Measurements from ENCODE around the gene GFPT2. TPM values are rescaled to one million over a fixed set of nuclear protein-coding genes. Genes with fewer than 3 reads are reported as not detected.

GFPT2 gene
- total and polyA plus RNA-seq, 10 of the 15 experiments (the other 5 are each of a cell fraction or from before 2014, with no cell fraction given): 0.05 to 0.33 (median 0.11) TPM; not detected in 4

DNA sequence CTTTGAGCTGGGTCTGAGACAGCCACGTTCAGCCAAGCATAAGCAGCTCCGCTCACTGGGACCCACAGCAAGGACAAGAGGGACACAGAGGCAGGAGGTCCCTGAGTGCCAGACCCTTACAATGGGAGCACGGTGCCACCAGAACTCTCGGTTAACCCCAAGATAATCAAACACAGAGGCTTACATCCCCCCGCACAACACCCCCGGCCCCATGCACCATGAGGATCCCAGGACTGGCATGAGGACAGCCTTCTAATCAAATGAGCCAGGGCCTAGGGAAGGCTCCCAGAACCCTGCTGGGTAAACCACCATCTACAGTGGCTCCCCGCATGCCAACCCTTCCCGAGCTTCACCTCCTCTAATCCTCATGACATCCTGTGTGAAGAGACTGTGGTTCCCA, 7.4 kb downstream of the GFPT2 start:
- no peaks in the 10 kb centered on the region for H3K4me1 ChIP-seq (ENCODE audit: control insufficient read depth, insufficient read depth, low read length)
- intact Hi-C loops (cut with micrococcal nuclease; ENCODE audit: unreplicated experiment): no loop called here
- ChIA-PET POLR2A (no interaction called here), SMC1A (ENCODE audit: uncharacterized antibody, unreplicated experiment) (no interaction called here), RAD21 (ENCODE audit: unreplicated experiment) (no interaction called here), CTCF (interaction anchor here (5.3 kb wide), 1 partner anchor 17 kb away, joined by 20 read pairs; no protein-coding TSS in a partner anchor)
- no peak overlapping the region for H2AFZ ChIP-seq (ENCODE audit: control insufficient read depth, low read depth, low read length)
- no peak overlapping the region for H3K4me2 ChIP-seq (ENCODE audit: control insufficient read depth, insufficient read depth)
- H3K36me3 ChIP-seq (ENCODE audit: control insufficient read depth in 2 of 2, insufficient read depth in 2 of 2, low read length in 1 of 2): no peaks in the 10 kb centered on the region
- no TSS peak for BruUV-seq (replicated peaks)
- no peaks in the 10 kb centered on the region for H3K9me3 ChIP-seq (replicated peaks; ENCODE audit: control insufficient read depth, insufficient read depth, low read length)
- TF ChIP-seq BRCA1 (IDR thresholded peaks at IDR 0.05; ENCODE audit: low read depth, low read length): no peak
- TF ChIP-seq, protein P1, sequence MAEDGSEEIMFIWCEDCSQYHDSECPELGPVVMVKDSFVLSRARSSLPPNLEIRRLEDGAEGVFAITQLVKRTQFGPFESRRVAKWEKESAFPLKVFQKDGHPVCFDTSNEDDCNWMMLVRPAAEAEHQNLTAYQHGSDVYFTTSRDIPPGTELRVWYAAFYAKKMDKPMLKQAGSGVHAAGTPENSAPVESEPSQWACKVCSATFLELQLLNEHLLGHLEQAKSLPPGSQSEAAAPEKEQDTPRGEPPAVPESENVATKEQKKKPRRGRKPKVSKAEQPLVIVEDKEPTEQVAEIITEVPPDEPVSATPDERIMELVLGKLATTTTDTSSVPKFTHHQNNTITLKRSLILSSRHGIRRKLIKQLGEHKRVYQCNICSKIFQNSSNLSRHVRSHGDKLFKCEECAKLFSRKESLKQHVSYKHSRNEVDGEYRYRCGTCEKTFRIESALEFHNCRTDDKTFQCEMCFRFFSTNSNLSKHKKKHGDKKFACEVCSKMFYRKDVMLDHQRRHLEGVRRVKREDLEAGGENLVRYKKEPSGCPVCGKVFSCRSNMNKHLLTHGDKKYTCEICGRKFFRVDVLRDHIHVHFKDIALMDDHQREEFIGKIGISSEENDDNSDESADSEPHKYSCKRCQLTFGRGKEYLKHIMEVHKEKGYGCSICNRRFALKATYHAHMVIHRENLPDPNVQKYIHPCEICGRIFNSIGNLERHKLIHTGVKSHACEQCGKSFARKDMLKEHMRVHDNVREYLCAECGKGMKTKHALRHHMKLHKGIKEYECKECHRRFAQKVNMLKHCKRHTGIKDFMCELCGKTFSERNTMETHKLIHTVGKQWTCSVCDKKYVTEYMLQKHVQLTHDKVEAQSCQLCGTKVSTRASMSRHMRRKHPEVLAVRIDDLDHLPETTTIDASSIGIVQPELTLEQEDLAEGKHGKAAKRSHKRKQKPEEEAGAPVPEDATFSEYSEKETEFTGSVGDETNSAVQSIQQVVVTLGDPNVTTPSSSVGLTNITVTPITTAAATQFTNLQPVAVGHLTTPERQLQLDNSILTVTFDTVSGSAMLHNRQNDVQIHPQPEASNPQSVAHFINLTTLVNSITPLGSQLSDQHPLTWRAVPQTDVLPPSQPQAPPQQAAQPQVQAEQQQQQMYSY (CRISPR knock-in tag; IDR thresholded peaks at IDR 0.05): no peak
- no peak for TF ChIP-seq DPF2 (IDR thresholded peaks at IDR 0.05)
- TF ChIP-seq POLR2AphosphoS5 (IDR thresholded peaks at IDR 0.05; ENCODE audit: low read length): no peak
- TF ChIP-seq SMAD5 (IDR thresholded peaks at IDR 0.05; ENCODE audit: low read depth): no peak
- TF ChIP-seq STAT1 (conservative IDR thresholded peaks at IDR 0.05): no peak
- no peak for TF ChIP-seq ZSCAN29 (IDR thresholded peaks at IDR 0.05)
- TF ChIP-seq, protein P2, sequence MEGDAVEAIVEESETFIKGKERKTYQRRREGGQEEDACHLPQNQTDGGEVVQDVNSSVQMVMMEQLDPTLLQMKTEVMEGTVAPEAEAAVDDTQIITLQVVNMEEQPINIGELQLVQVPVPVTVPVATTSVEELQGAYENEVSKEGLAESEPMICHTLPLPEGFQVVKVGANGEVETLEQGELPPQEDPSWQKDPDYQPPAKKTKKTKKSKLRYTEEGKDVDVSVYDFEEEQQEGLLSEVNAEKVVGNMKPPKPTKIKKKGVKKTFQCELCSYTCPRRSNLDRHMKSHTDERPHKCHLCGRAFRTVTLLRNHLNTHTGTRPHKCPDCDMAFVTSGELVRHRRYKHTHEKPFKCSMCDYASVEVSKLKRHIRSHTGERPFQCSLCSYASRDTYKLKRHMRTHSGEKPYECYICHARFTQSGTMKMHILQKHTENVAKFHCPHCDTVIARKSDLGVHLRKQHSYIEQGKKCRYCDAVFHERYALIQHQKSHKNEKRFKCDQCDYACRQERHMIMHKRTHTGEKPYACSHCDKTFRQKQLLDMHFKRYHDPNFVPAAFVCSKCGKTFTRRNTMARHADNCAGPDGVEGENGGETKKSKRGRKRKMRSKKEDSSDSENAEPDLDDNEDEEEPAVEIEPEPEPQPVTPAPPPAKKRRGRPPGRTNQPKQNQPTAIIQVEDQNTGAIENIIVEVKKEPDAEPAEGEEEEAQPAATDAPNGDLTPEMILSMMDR (IDR thresholded peaks at IDR 0.05 in 2 of 3, conservative IDR thresholded peaks at IDR 0.05 in 1 of 3; ENCODE audit: control insufficient read depth in 2 of 3, extremely low read depth in 1 of 3, insufficient read depth in 1 of 3, low read depth in 3 of 3, low read length in 3 of 3): no peak
- TF ChIP-seq, protein P3, sequence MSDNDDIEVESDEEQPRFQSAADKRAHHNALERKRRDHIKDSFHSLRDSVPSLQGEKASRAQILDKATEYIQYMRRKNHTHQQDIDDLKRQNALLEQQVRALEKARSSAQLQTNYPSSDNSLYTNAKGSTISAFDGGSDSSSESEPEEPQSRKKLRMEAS (IDR thresholded peaks at IDR 0.05; ENCODE audit: low read depth, low read length): no peak
- no peak for TF ChIP-seq NBN (IDR thresholded peaks at IDR 0.05)
- TF ChIP-seq, protein P4, sequence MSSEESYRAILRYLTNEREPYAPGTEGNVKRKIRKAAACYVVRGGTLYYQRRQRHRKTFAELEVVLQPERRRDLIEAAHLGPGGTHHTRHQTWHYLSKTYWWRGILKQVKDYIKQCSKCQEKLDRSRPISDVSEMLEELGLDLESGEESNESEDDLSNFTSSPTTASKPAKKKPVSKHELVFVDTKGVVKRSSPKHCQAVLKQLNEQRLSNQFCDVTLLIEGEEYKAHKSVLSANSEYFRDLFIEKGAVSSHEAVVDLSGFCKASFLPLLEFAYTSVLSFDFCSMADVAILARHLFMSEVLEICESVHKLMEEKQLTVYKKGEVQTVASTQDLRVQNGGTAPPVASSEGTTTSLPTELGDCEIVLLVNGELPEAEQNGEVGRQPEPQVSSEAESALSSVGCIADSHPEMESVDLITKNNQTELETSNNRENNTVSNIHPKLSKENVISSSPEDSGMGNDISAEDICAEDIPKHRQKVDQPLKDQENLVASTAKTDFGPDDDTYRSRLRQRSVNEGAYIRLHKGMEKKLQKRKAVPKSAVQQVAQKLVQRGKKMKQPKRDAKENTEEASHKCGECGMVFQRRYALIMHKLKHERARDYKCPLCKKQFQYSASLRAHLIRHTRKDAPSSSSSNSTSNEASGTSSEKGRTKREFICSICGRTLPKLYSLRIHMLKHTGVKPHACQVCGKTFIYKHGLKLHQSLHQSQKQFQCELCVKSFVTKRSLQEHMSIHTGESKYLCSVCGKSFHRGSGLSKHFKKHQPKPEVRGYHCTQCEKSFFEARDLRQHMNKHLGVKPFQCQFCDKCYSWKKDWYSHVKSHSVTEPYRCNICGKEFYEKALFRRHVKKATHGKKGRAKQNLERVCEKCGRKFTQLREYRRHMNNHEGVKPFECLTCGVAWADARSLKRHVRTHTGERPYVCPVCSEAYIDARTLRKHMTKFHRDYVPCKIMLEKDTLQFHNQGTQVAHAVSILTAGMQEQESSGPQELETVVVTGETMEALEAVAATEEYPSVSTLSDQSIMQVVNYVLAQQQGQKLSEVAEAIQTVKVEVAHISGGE (CRISPR knock-in tag; IDR thresholded peaks at IDR 0.05): no peak
- TF ChIP-seq SUPT20H (IDR thresholded peaks at IDR 0.05; ENCODE audit: borderline replicate concordance, control insufficient read depth, low read depth, low read length): no peak
- TF ChIP-seq ZNF384 (IDR thresholded peaks at IDR 0.05; ENCODE audit: borderline replicate concordance, low read depth, low read length): no peak
- TF ChIP-seq MXI1 (IDR thresholded peaks at IDR 0.05; ENCODE audit: low read depth, low read length): no peak
- TF ChIP-seq HCFC1 (IDR thresholded peaks at IDR 0.05; ENCODE audit: low read length): no peak
- no peak for TF ChIP-seq NRF1 (conservative IDR thresholded peaks at IDR 0.05; ENCODE audit: low read depth, low read length)
- no peak overlapping the region for H3K27ac ChIP-seq (ENCODE audit: control insufficient read depth, insufficient read depth)
- no peaks in the 10 kb centered on the region for H4K20me1 ChIP-seq (ENCODE audit: control insufficient read depth, insufficient read depth)
- no peak overlapping the region for H3K9ac ChIP-seq (ENCODE audit: control insufficient read depth, insufficient read depth, low read length)
- in situ Hi-C loops (cut with MboI): no loop called here
- DNase-seq (ENCODE audit: low read depth, low spot score): no peak
- no peaks in the 10 kb centered on the region for H3K79me2 ChIP-seq (ENCODE audit: control insufficient read depth, insufficient read depth, low read length)
- WGBS (ENCODE audit: insufficient coverage, insufficient replicate concordance, low lambda C conversion rate, missing lambda C conversion rate): 60% methylated on average over 7 of the region's 8 CpGs
- no peak for ATAC-seq
- FAIRE-seq: no peak
- peaks cover 0 to 4% of the 10 kb centered on the region in 2 experiments; a peak in 2 of 4 replicates for H3K27me3 ChIP-seq (replicated peaks in 1 of 2; ENCODE audit: control insufficient read depth in 2 of 2, insufficient read depth in 2 of 2, low read length in 1 of 2)
- no peak overlapping the region for H3K4me3 ChIP-seq

Data from GM12878 (cell line).